Measurements from ENCODE around the gene TACO1.

The TACO1 gene

DNA sequence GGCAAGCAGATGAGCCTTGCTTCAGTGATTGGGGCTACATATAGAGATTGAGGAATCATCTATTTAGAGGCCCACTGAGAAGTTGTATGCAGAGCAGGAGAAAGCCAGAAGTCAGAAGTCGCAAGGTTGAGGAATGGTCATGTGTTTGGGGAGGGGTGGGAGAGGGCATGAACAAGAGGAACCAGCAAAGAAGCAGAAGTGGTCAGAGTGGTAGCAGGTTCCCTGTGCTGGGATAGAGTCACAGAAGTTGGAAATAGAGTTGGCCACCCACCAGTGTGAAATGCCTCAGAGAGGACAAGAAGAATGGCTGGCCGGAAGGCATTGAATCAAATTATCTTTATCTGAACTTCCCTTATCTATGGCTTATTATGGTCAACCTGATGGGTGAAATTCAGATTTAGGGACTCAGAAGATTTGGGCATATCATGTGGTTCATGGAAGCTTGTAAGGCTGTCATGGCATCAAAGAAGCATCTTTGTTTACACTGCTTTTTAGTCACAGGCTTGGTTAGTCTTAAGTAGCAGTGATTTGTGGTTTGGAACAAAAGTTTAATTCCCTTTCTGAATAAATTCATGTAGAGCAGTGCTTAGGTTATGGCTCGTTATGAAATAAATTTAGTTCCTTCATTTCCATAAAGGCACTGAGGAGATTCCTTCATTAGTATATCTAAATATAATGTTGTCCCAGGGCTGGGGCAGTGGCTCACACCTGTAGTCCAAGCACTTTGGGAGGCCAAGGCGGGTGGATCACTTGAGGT is 41.2 kb downstream of the TACO1 start:
- DNase-seq = no peak

DNA sequence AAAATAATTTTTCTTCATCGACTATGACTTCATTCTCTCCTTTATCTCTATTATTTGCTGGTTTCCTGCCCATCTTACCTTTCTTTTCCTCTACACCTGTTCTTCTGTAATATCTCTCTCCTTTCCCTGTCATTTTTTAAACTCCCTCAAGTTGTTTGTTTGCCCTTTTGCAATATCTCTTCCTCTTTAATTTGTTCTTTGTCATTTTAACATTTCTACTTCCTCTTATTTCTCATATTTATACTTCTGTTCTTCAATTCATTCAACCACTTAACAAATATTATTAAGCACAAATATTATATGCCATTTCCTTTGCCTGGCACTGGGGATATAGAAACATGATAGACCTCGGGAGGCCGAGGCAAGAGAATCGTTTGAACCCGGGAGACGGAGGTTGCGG is 44.2 kb downstream of the TACO1 start:
- no peak for DNase-seq

DNA sequence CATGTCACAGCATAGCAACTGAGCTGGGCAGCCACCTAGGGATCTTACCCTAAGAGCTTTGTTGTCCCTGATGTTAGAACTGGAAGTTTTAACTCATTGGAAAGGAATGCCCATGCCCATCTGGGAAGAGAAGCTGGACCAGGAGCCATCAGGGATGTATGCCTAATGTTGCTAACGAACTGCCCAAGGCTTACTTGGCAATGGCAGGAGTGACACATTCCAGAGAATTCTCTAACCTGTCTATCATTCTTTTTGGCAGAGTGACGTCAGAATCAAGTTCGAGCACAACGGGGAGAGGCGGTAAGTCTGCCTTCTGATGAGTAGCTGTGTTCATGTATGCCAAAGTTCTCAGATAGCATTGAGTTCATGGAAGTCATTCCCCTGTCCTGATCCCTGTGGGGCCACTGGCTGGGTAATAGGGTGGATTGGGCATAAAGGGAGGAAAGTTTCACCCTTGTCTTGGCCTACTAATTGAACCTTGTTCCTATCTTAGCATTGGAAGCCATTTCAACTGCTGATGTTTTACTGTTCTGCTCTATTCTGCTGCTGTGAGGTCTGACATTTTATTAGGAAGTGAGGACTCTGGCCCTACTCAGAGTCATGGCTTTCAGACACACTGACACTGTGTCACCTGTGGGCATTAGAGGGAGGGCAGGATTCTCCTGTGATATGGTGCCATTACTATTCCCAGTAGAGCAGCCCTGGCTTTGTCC is 45.2 kb downstream of the TACO1 start:
- no peak for DNase-seq

DNA sequence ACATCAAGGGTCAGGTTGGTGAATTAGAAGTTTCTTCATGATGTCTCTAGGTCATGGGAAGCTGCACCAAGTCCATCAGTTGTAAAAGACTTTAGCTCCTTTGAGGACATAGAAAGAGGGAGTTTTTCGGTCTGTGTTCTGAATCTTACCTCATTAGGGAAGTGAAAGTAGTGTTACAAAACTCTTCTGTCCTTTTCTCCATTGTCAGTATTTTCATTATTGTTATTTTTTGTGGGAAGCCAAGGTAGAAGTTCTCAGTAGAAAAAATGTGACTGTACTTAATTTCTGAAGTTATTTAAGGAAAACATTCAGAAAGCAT is 45.8 kb downstream of the TACO1 start:
- DNase-seq = no peak

DNA sequence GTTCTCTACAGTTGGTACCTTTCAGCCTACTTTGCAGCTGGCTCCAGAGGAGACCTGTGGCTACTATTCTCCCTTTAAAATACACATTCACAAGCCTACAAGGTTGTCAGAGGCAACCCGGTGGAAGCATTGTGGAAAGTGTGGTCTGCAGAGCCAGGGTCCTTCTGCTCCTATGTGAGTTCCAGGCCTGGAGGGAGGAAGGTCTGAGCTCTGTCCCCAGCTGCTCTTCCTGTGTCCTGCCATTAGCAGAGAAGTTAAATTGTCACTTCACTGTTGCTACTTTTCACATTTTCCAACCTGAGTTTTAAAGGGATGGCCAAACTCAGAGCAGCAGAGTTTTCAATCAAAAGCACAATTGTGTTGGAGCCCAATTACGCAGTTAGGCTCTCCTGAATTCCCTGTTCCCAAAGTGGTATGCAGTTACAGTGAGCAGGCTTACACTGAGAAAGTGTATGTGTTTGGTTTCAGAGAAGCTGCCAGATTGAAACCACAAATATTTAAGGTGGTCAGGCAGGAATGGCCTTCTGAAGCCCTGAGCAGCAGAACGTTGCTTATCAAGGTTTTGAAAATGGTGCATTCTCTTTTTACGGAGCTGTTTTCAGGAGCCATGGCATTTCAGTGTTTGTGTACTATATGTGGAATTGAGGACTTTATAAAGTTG is 46.5 kb downstream of the TACO1 start:
- DNase-seq = no peak

DNA sequence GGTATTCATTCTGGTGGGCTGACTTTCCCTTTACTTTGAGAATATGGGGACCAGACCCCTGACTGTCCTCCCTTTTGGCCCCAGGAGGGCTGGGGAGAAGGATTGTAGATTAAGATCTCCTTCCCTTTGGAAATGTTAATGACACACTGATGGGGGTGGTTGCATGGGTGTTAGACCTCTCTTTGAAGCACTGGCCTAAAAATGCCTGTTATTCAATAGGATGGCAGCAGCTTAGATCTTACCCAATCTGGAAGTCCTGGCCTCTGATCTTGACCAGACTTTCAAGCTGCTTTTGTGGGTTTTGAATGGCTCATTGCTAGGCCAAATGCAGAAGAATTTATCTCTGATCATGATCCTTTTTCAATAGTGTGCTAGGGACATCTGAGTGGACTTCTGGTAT is 47.2 kb downstream of the TACO1 start:
- no peak for DNase-seq

DNA sequence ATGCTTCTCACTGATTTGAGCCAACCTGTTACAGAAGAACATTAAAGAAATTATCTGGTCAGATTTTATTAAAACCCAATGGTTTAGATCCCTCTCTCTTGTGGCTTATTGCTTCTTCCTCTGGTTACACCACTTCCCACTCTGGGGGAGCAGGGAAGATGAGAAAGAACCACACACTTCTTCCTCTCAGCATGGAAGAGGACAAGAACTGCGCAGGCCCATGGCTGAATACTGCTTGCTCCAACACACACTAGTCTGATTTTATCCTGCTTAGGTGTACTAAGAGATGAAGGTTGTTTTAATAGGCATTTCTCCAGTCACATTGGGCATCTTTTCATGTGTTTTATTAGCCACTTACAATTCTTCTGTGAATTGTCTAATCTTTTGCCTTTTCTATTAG is 49.1 kb downstream of the TACO1 start:
- no peak for DNase-seq

DNA sequence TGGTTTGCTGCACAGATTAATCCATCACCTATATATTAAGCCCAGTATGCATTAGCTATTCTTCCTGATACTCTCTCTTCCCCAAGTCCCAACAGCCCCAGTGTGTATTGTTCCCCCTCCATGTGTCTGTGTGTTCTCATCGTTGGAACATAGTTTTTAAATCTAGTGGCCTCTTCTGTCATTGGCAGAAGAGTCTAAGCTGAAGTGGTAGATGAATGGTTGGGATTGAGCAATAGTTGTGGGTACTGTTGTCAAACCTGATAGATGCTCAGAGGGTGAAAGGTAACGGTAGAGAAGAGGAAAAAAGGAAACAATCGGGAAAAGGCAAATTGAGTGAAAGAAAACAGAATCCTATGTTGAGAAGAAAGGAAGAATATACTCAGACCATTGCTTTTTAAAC is 51.4 kb downstream of the TACO1 start:
- DNase-seq = no peak

DNA sequence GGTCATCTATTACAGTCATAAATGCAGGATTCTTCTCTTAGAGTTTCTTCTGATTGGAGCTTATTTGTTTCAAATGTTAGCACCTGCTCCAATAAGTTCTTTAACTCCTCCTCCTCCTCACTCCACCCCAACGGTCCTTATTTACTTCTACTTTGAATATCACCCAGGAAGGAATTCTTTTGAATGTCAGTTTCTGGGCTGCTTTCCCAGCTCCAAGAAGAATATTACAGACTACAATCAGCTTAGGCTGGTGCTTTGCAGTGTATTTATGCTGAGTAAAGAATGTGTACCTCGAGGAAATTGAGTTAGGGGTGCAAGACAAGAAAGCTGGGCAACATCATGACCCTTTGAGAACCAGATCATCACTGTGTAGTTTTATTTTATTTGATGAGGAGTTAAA is 52.4 kb downstream of the TACO1 start:
- no peak for DNase-seq

DNA sequence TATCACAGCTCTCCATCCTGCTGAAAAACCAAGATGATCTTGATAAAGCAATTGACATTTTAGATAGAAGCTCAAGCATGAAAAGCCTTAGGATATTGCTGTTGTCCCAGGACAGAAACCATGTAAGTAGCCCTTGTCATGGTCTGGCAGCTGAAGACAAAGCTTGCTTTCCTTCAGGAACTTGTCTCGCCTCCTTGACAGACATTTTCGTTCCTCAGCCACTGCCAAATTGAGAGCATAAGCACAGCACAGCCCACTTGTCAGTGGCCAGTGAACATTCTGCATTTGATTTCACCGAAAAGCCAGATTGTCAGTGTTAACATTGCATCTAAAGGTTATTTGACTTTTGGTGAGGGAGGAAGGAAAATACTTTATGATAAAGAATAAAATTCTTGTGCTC is 57.1 kb downstream of the TACO1 start:
- DNase-seq = no peak

Data from NCI-H1436 treated with DMSO at 0.1 percent for 48 hours (cell line).